ENCODE data around the gene CRY2.
"Not testable (repeated sequence)": the region's sequence is repeated elsewhere in the genome, so short reads cannot be mapped to it uniquely, and the experiment has no call there.

The CRY2 gene

DNA sequence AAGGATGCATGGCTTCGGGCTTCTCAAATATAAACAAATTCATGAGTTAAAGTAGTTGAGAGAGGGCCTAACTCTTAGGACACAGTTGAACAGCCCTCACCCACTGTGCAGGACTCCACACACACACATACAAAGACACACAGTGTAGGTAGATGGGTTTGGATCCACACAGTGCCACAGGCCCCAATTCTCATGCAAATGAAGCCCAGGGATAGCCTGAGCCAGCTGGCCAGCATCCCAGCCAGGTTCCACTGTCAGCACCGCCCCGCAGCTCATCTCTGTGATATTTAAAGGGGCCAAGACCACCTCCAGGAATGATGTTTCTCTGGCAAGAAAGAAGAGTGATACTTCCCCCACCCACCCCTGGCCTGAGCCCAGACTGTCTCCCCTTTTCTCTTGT, 30.7 kb upstream of the CRY2 start:
- no peak overlapping the region for H3K4me3 ChIP-seq (ENCODE audit: low read depth, low read length)
- TF ChIP-seq CTCF (IDR thresholded peaks at IDR 0.05; ENCODE audit: borderline replicate concordance, insufficient read depth, low read depth, low read length) = no peak

- no peak for TF ChIP-seq CTCF (IDR thresholded peaks at IDR 0.05; ENCODE audit: borderline replicate concordance, insufficient read depth, low read depth, low read length)
- H3K4me3 ChIP-seq (ENCODE audit: low read depth, low read length) = no peak overlapping the region
Observed at GRCh38 chr11:45817191-45817590, 30.1 kb upstream of the CRY2 start.

DNA sequence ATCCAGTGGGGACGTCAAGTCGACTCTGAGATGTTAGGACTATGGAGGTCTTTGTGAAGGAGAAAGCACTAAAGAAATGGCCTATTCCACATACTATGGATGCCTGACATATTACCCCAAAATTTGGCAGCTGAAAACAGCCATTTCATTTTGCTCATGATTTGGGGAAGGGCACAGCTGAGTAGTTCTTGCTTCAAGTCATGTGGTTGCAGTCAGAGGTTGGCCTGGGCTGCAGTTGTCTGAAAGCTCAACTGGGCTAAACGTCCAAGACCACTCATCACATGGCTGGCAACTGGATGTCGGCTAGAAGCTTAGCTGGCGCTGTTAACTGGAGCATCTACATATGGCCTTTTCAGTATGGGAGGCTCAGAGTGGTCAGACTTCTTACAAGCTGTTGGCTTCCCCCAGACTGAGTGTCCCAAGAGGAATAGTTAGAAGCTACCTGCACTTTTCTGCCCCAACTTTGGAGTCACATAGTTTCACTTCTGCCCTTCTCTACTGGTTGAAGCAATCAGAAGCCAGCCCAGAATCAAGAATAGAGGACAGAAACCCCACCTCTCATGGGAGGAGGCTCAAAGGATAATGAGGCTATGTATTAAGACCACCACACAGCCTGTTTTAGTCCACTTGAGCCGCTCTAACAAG, 28.2 kb upstream of the CRY2 start:
- no peak overlapping the region for H3K4me3 ChIP-seq (ENCODE audit: low read depth, low read length)
- TF ChIP-seq CTCF (IDR thresholded peaks at IDR 0.05; ENCODE audit: borderline replicate concordance, insufficient read depth, low read depth, low read length) = no peak

GRCh38 chr11:45820211-45820857, 26.9 kb upstream of the CRY2 start:
- no peak overlapping the region for H3K4me3 ChIP-seq (ENCODE audit: low read depth, low read length)

DNA sequence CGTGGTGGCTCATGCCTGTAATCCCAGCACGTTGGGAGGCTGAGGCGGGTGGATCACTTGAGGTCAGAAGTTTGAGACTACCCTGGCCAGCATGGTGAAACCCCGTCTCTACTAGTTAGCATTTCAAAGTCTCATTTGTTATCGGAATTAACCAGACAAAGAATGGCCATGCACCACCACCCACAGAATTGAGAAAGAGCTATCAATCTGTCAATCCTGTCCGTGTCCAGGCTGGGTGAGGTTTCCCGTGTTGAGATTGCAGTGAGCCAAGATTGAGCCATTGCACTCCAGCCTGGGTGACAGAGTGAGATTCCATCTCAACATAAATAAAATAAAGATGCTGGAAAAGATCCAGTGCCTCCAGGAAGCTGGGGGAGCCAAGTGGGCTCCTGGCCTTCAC, 20.8 kb upstream of the CRY2 start:
- not testable (repeated sequence) for H3K4me3 ChIP-seq (ENCODE audit: low read depth, low read length)

More at GRCh38 chr11:45820211-45820857, 26.9 kb upstream of the CRY2 start:
- no peak for TF ChIP-seq CTCF (IDR thresholded peaks at IDR 0.05; ENCODE audit: borderline replicate concordance, insufficient read depth, low read depth, low read length)

GRCh38 chr11:45827123-45827522, 20.2 kb upstream of the CRY2 start:
- no peak overlapping the region for H3K4me3 ChIP-seq (ENCODE audit: low read depth, low read length)
- TF ChIP-seq CTCF (IDR thresholded peaks at IDR 0.05; ENCODE audit: borderline replicate concordance, insufficient read depth, low read depth, low read length) = no peak

DNA sequence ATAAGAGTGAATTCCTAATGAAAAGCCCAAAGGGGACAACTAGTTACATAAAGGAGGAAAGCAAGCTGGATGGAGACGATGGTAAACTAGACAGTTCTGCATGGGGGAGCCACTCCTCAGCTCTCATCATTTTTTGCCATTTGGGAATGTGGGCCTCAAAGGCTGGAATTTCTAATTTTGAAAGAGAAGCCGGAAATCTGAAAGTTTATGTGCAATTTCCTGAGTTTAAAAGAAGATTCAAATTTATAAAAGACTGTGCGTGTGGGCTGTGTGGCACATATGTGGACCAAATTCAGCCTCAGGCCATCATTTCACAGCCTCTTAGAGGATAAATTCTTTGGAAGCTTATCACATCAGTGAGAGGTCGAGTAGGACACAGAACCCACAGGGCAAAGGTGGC, 18.3 kb upstream of the CRY2 start:
- no peak for TF ChIP-seq CTCF (IDR thresholded peaks at IDR 0.05; ENCODE audit: borderline replicate concordance, insufficient read depth, low read depth, low read length)
- no peak overlapping the region for H3K4me3 ChIP-seq (ENCODE audit: low read depth, low read length)
